ENCODE measurements around the gene RASD1. TPM values are rescaled to one million over a fixed set of nuclear protein-coding genes. Genes with fewer than 3 reads are reported as not detected.

Gene RASD1
- total RNA-seq, 1 experiment from 2014 or later: 5.7 TPM

DNA sequence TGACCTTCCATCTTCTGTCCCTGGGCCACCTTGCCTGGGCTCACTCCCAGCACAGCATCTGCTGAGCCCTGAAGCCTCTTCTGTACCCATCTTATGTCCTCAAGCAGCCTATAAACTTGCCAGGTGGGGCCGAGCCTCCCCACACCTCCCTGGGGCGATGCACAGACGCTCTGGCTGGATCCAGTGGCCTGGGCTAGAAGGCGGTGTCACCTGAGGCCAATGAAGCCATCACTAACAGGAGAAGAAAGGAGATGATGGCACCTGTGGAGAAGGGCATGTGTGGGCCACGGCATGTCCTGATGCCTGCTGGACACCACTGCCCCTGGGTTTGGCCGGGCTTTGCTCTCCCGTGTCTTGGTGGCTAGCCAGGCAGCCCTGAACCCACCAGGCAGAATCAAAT is 49.8 kb upstream of the RASD1 start:
- no peaks in the 10 kb centered on the region for H3K4me1 ChIP-seq (ENCODE audit: insufficient read depth, low read length)
- H3K27ac ChIP-seq (ENCODE audit: insufficient read length, low read depth, low read length): no peak overlapping the region
- no peaks in the 10 kb centered on the region; the same call in 1 of the 2 replicates for H3K27me3 Mint-ChIP-seq (ENCODE audit: low read depth)
- no peaks in the 10 kb centered on the region for H3K79me1 ChIP-seq (ENCODE audit: insufficient read depth, low read depth, low read length, poor library complexity, severe bottlenecking)
- no peak overlapping the region for H3K14ac ChIP-seq (ENCODE audit: insufficient read depth, low read length)
- no peaks in the 10 kb centered on the region; a peak in 1 of 7 replicates for H3K36me3 Mint-ChIP-seq (ENCODE audit: insufficient read depth in 1 of 3, low read depth in 3 of 3)
- H2BK15ac ChIP-seq (ENCODE audit: low read depth, low read length): no peak overlapping the region
- H3T11ph ChIP-seq (ENCODE audit: low read length): no peak overlapping the region
- H3K4ac ChIP-seq (ENCODE audit: low read depth, low read length): no peak overlapping the region
- WGBS (ENCODE audit: extremely low coverage, insufficient read length, low lambda C conversion rate): no CpG with 5 or more reads among the region's 7 CpGs
- no peak overlapping the region for H2BK5ac ChIP-seq (ENCODE audit: insufficient read length, low read length)
- no peak overlapping the region for H3K18ac ChIP-seq (ENCODE audit: insufficient read length, low read depth, low read length)
- no peak overlapping the region for H2BK120ac ChIP-seq (ENCODE audit: low read depth, low read length, poor library complexity, severe bottlenecking)
- H3K79me2 ChIP-seq (ENCODE audit: insufficient read depth, low read length): no peaks in the 10 kb centered on the region
- peak overlapping the region in 1 of 3 experiments; percentile 49; a peak in 1 of 7 replicates for H3K27ac Mint-ChIP-seq
- no peak overlapping the region for H2AK5ac ChIP-seq (ENCODE audit: insufficient read length, low read length)
- H4K91ac ChIP-seq (ENCODE audit: insufficient read length, low read depth, low read length): no peak overlapping the region
- H3K4me1 Mint-ChIP-seq: peaks cover 3 to 5% of the 10 kb centered on the region in 2 experiments; a peak in 3 of 4 replicates
- H3K23ac ChIP-seq (ENCODE audit: insufficient read length, low read depth, low read length): no peak overlapping the region
- no peaks in the 10 kb centered on the region for H3K9me3 ChIP-seq (ENCODE audit: control insufficient read depth, low read depth, low read length)
- no peak overlapping the region for H4K8ac ChIP-seq (replicated peaks; ENCODE audit: insufficient read length, low read depth, low read length)
- no peak overlapping the region for H3K9ac ChIP-seq (ENCODE audit: extremely low read depth, insufficient read length, low read length)
- H3K56ac ChIP-seq (ENCODE audit: insufficient read length, low read depth, low read length): no peak overlapping the region
- H4K20me1 ChIP-seq (ENCODE audit: control insufficient read depth, insufficient read depth, insufficient read length): no peaks in the 10 kb centered on the region
- no peak overlapping the region for H3K4me2 ChIP-seq (ENCODE audit: insufficient read depth, insufficient read length, low read length)
- TF ChIP-seq, protein P1, sequence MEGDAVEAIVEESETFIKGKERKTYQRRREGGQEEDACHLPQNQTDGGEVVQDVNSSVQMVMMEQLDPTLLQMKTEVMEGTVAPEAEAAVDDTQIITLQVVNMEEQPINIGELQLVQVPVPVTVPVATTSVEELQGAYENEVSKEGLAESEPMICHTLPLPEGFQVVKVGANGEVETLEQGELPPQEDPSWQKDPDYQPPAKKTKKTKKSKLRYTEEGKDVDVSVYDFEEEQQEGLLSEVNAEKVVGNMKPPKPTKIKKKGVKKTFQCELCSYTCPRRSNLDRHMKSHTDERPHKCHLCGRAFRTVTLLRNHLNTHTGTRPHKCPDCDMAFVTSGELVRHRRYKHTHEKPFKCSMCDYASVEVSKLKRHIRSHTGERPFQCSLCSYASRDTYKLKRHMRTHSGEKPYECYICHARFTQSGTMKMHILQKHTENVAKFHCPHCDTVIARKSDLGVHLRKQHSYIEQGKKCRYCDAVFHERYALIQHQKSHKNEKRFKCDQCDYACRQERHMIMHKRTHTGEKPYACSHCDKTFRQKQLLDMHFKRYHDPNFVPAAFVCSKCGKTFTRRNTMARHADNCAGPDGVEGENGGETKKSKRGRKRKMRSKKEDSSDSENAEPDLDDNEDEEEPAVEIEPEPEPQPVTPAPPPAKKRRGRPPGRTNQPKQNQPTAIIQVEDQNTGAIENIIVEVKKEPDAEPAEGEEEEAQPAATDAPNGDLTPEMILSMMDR (conservative IDR thresholded peaks at IDR 0.05): no peak
- no peak overlapping the region for H3K4me3 Mint-ChIP-seq
- no peaks in the 10 kb centered on the region for H3K27me3 ChIP-seq (ENCODE audit: insufficient read depth, low read length)
- H4K5ac ChIP-seq (ENCODE audit: insufficient read length, low read depth, low read length): no peak overlapping the region
- H2BK12ac ChIP-seq (ENCODE audit: insufficient read length, low read depth, low read length): no peak overlapping the region
- DNase-seq: no peak
- H2BK20ac ChIP-seq (ENCODE audit: low read depth, low read length, poor library complexity, severe bottlenecking): no peak overlapping the region
- no peaks in the 10 kb centered on the region for H3K9me3 Mint-ChIP-seq
- no peaks in the 10 kb centered on the region for H3K23me2 ChIP-seq (ENCODE audit: insufficient read length, low read depth, low read length, poor library complexity, severe bottlenecking)
- no peak overlapping the region for H2AFZ ChIP-seq (ENCODE audit: low read length)
